ENCODE data around the gene UAP1. TPM values are rescaled to one million over a fixed set of nuclear protein-coding genes. Genes with fewer than 3 reads are reported as not detected.

Gene UAP1
- 24.1 to 36.0 TPM (median 30.0 TPM) in 5 replicates for total RNA-seq (2022; extraction: Qiagen RNA extraction; ENCODE audit: low read depth)

DNA sequence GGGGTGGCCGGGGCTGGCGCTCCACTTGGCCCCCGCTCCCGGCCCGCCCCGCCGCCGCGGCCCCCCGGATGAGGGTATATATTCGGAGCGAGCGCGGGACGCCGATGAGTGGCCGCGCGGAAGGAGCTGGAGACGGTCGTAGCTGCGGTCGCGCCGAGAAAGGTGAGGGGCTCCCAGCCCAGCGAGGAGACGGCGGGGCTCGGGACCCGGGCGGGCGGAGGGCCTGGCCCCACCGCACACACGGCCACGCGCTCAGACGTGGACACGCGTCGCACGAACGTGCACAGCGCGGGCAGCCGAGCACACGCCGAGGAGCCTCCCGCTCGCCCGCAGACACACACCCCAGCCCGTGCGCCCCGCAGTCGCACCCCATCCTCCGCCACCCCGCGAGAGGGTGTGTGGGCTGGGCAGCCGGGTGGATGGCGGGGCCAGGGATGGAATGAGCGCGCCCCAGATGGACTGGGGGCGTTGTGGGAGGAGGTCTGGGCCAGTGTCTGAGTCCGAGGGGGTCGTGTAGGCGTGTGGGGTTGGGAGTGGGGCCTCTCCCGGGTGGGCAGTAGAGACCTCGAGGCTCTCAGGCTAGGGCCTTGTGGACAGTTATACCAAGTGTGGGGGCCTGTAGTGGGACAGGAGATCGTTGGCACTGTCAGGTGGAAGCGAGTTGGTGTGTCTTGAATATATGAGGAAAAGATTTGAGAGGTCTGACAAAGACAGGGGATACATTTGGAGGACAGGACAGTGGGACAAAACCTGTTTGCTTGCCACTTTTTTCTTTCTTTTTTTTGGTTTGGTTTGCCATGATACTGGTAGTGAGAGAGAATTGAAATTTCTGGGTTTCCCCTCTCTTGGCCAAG is at the start of gene UAP1:
Gene UAP1, plus strand, starts transcription at position 107 of the 854 bp plus-strand sequence. CDS start 4,347 bp downstream, outside the sequence.

DNA sequence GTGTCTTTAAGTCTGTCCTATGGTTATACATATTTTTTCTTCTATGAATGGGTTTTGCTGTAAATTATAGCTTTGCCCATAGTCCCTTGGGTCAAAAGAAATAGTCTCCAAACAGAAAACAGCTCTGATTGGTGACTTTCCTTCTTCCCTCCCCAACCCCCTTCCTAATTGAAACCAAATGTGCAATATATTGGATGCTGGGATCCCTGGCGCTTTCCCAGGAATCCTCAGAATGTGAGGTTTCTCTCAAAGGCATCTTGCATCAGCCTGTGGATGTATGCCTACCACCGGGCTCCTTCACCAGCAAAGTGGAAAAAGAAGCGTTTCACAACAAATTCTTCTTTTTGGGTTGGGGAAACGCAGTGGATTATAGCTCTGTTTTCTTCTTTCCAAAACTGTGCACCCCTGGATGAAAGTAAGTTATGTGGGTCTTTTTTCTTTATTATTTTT is 70.7 kb downstream of the UAP1 start, which contains the start of gene DDR2:
Gene DDR2, plus strand, starts transcription at position 248 of the 450 bp plus-strand sequence. CDS start 86,600 bp downstream, outside the sequence.

Other genes starting within 250 kb of the UAP1 start
- not detected in 5 replicates for gene SPATA46, start 184.9 kb upstream of the UAP1 start, total RNA-seq (2022; extraction: Qiagen RNA extraction; ENCODE audit: low read depth)
- gene C1orf226, start 180.0 kb upstream of the UAP1 start, total RNA-seq (2022; extraction: Qiagen RNA extraction; ENCODE audit: low read depth) = 0.42 to 0.91 TPM (median 0.75 TPM) in 5 replicates
- gene SH2D1B, start 149.6 kb upstream of the UAP1 start, total RNA-seq (2022; extraction: Qiagen RNA extraction; ENCODE audit: low read depth) = 0.08 to 0.18 TPM (median 0.09 TPM) in 5 replicates
- gene UHMK1, start 63.9 kb upstream of the UAP1 start, total RNA-seq (2022; extraction: Qiagen RNA extraction; ENCODE audit: low read depth) = 7.4 to 23.1 TPM (median 18.0 TPM) in 5 replicates
- gene DDR2, start 70.7 kb downstream of the UAP1 start, total RNA-seq (2022; extraction: Qiagen RNA extraction; ENCODE audit: low read depth) = 0.31 to 0.68 TPM (median 0.47 TPM) in 5 replicates
- gene HSD17B7, start 229.0 kb downstream of the UAP1 start, total RNA-seq (2022; extraction: Qiagen RNA extraction; ENCODE audit: low read depth) = 7.6 to 10.3 TPM (median 8.8 TPM) in 5 replicates

Measured in A549 treated with ZK216348 at 1 μM for 4 hours (cell line).